WERI-Rb-1 (cell line): ENCODE measurements around the gene LRP1B.

Source experiments
- DNase-seq: peaks from one replicate; pipeline ENCODE4 v3.0.0-alpha.2; 2020
- H3K27ac ChIP-seq: fragments of 250-450 bp; sonication (Bioruptor Pico); 2 replicates; pipeline ENCODE4 v1.5.1; 2020; ENCODE audit warnings: mild to moderate bottlenecking, moderate library complexity
- H3K27me3 ChIP-seq: fragments of 250-450 bp; sonication (Bioruptor Pico); 2 replicates; pipeline ENCODE4 v1.5.1; 2021; ENCODE audit warnings: mild to moderate bottlenecking, low read depth, moderate library complexity; ENCODE audit not compliant: insufficient read depth, severe bottlenecking
- H3K36me3 ChIP-seq: fragments of 250-450 bp; sonication (Bioruptor Pico); 2 replicates; pipeline ENCODE4 v1.5.1; 2020; ENCODE audit warnings: mild to moderate bottlenecking, moderate library complexity
- H3K4me3 ChIP-seq: 2 replicates; pipeline ENCODE4 v1.5.1; 2011; ENCODE audit warnings: low read depth, mild to moderate bottlenecking, control low read depth, low read length
- H3K9me3 ChIP-seq: fragments of 250-450 bp; sonication (Bioruptor Pico); 2 replicates; pipeline ENCODE4 v1.5.1; 2021; ENCODE audit warnings: mild to moderate bottlenecking, moderate library complexity; ENCODE audit not compliant: severe bottlenecking
- CTCF ChIP-seq: IDR thresholded peaks from 2 replicates; pipeline ENCODE4 v1.5.1; 2011; ENCODE audit warnings: low read depth, mild to moderate bottlenecking, control low read depth, inconsistent platforms, low read length

LRP1B gene

GRCh38 chr2:141496810-141497209 lies 634.0 kb downstream of the LRP1B start:
- H3K9me3 ChIP-seq = no peaks in the 10 kb centered on the region
- H3K27me3 ChIP-seq = no peaks in the 10 kb centered on the region
- H3K4me3 ChIP-seq = no peak overlapping the region
- no peak overlapping the region for H3K27ac ChIP-seq
- DNase-seq = no peak
- TF ChIP-seq CTCF = no peak
- H3K36me3 ChIP-seq = no peaks in the 10 kb centered on the region

GRCh38 chr2:141493936-141494335 lies 636.9 kb downstream of the LRP1B start:
- no peak for TF ChIP-seq CTCF
- H3K27me3 ChIP-seq = no peaks in the 10 kb centered on the region
- H3K36me3 ChIP-seq = no peaks in the 10 kb centered on the region
- no peak overlapping the region for H3K4me3 ChIP-seq
- no peak for DNase-seq
- H3K9me3 ChIP-seq = no peaks in the 10 kb centered on the region
- H3K27ac ChIP-seq = no peak overlapping the region

- no peak overlapping the region for H3K27ac ChIP-seq
- no peaks in the 10 kb centered on the region for H3K9me3 ChIP-seq
- H3K27me3 ChIP-seq = no peaks in the 10 kb centered on the region
- no peaks in the 10 kb centered on the region for H3K36me3 ChIP-seq
- no peak overlapping the region for H3K4me3 ChIP-seq
- no peak for TF ChIP-seq CTCF
- DNase-seq = no peak
These were observed 638.0 kb downstream of the LRP1B start for GRCh38 chr2:141492816-141493215.

GRCh38 chr2:141490886-141491285 lies 639.9 kb downstream of the LRP1B start:
- H3K27ac ChIP-seq = no peak overlapping the region
- H3K4me3 ChIP-seq = no peak overlapping the region
- no peaks in the 10 kb centered on the region for H3K9me3 ChIP-seq
- no peak for TF ChIP-seq CTCF
- no peaks in the 10 kb centered on the region for H3K27me3 ChIP-seq
- no peak for DNase-seq
- no peaks in the 10 kb centered on the region for H3K36me3 ChIP-seq

- Histone ChIP-seq H3K4me3 (no peak overlapping the region), H3K9me3 (no peaks in the 10 kb centered on the region), H3K36me3 (no peaks in the 10 kb centered on the region), H3K27ac (no peak overlapping the region), H3K27me3 (no peaks in the 10 kb centered on the region)
- no peak for DNase-seq
- TF ChIP-seq CTCF = no peak
These were observed 648.1 kb downstream of the LRP1B start for GRCh38 chr2:141482697-141483096.

- no peak overlapping the region for H3K27ac ChIP-seq
- H3K4me3 ChIP-seq = no peak overlapping the region
- H3K9me3 ChIP-seq = no peaks in the 10 kb centered on the region
- no peak for DNase-seq
- TF ChIP-seq CTCF = no peak
- no peaks in the 10 kb centered on the region for H3K36me3 ChIP-seq
- H3K27me3 ChIP-seq = no peaks in the 10 kb centered on the region
These were observed 655.0 kb downstream of the LRP1B start for GRCh38 chr2:141475801-141476200.
